ENCODE data around the gene IFIT3. TPM values are rescaled to one million over a fixed set of nuclear protein-coding genes. Genes with fewer than 3 reads are reported as not detected.

IFIT3 gene
- total RNA-seq, 1 donor from 2014 or later = 6.9 TPM

DNA sequence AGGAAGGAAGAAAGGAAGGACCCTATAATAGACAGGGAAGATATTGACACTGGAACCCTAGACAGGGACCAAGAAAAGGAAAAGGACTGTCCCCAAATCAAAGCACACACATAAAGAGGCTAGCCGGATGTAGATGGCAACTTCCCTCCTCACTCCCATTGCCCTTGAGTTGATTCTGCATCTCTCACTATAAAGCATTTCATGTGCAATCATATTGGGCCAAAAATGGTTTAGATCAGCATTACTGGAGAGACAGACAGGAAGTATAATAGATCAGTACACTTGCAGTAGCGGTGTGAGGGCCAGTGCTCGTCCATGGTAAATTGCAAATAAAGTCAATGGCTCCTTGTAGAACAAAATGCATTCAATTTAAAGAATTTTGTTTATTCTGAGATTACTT, 8.4 kb downstream of the IFIT3 start:
- peaks cover 28% of the 10 kb centered on the region for H3K36me3 ChIP-seq
- H3K9me3 ChIP-seq (replicated peaks) = no peaks in the 10 kb centered on the region
- peaks cover 69% of the 10 kb centered on the region for H3K4me1 ChIP-seq
- no peak for DNase-seq
- TF ChIP-seq, protein P1, sequence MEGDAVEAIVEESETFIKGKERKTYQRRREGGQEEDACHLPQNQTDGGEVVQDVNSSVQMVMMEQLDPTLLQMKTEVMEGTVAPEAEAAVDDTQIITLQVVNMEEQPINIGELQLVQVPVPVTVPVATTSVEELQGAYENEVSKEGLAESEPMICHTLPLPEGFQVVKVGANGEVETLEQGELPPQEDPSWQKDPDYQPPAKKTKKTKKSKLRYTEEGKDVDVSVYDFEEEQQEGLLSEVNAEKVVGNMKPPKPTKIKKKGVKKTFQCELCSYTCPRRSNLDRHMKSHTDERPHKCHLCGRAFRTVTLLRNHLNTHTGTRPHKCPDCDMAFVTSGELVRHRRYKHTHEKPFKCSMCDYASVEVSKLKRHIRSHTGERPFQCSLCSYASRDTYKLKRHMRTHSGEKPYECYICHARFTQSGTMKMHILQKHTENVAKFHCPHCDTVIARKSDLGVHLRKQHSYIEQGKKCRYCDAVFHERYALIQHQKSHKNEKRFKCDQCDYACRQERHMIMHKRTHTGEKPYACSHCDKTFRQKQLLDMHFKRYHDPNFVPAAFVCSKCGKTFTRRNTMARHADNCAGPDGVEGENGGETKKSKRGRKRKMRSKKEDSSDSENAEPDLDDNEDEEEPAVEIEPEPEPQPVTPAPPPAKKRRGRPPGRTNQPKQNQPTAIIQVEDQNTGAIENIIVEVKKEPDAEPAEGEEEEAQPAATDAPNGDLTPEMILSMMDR (IDR thresholded peaks at IDR 0.05; ENCODE audit: borderline replicate concordance) = no peak
- intact Hi-C loops (cut with micrococcal nuclease) = no loop called here
- H3K4me3 ChIP-seq = no peak overlapping the region
- H3K27ac ChIP-seq (replicated peaks) = no peak overlapping the region
- H3K27me3 ChIP-seq (ENCODE audit: low read depth) = no peaks in the 10 kb centered on the region

DNA sequence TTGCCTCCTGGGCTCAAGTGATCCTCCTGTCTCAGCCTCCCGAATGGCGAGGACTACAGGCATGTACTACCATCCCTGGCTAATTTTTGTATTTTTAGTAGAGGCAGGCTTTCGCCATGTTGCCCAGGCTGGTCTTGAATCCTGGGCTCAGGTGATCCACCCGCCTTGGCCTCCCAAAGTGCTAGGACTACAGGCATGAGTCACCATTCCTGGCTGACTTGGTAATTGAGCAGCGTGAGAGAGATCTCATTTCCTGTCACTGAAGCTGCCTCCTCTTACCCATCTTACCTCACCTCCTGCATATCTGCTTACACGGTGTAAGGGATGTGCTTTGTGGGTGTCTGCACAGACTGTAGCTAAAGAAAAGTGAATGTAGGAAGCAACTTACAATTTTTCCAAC, 9.7 kb downstream of the IFIT3 start:
- H3K27me3 ChIP-seq (ENCODE audit: low read depth) = no peaks in the 10 kb centered on the region
- peaks cover 28% of the 10 kb centered on the region for H3K36me3 ChIP-seq
- DNase-seq = no peak
- H3K4me3 ChIP-seq = no peak overlapping the region
- no peak overlapping the region for H3K27ac ChIP-seq (replicated peaks)
- intact Hi-C loops (cut with micrococcal nuclease) = no loop called here
- peaks cover 67% of the 10 kb centered on the region for H3K4me1 ChIP-seq
- TF ChIP-seq, protein P1 (IDR thresholded peaks at IDR 0.05; ENCODE audit: borderline replicate concordance) = no peak
- H3K9me3 ChIP-seq (replicated peaks) = no peaks in the 10 kb centered on the region

DNA sequence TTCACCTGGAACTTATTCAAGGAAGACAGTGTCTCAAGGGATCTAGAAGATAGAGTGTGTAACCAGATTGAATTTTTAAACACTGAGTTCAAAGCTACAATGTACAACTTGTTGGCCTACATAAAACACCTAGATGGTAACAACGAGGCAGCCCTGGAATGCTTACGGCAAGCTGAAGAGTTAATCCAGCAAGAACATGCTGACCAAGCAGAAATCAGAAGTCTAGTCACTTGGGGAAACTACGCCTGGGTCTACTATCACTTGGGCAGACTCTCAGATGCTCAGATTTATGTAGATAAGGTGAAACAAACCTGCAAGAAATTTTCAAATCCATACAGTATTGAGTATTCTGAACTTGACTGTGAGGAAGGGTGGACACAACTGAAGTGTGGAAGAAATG, 10.9 kb downstream of the IFIT3 start:
- intact Hi-C loops (cut with micrococcal nuclease) = no loop called here
- Histone ChIP-seq H3K36me3 (peaks cover 28% of the 10 kb centered on the region), H3K4me1 (peaks cover 62% of the 10 kb centered on the region), H3K27me3 (ENCODE audit: low read depth) (no peaks in the 10 kb centered on the region), H3K9me3 (replicated peaks) (no peaks in the 10 kb centered on the region), H3K27ac (replicated peaks) (no peak overlapping the region), H3K4me3 (no peak overlapping the region)
- DNase-seq = no peak
- TF ChIP-seq, protein P1 (IDR thresholded peaks at IDR 0.05; ENCODE audit: borderline replicate concordance) = no peak

DNA sequence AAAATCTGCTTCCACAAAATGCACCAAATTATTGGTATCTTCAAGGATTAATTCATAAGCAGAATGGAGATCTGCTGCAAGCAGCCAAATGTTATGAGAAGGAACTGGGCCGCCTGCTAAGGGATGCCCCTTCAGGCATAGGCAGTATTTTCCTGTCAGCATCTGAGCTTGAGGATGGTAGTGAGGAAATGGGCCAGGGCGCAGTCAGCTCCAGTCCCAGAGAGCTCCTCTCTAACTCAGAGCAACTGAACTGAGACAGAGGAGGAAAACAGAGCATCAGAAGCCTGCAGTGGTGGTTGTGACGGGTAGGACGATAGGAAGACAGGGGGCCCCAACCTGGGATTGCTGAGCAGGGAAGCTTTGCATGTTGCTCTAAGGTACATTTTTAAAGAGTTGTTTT, 12.1 kb downstream of the IFIT3 start:
- no peaks in the 10 kb centered on the region for H3K9me3 ChIP-seq (replicated peaks)
- intact Hi-C loops (cut with micrococcal nuclease) = no loop called here

DNA sequence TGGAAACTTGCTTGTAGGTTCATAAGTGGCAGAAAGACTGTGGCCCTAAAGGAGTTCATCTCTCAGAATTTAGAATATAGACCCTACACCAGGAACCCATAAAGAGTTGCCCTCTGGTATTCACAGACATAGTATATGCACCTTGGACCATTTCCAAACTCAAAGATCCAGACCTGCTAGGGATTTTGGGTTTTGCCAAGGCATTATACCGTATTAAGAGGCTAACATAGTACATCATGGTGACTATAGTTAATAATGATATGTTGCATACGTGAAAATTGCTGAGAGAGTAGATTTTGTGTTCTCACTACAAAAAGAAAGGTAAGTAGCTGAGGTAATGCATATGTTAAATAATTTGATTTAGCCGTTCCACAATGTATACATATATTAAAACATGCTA, 13.9 kb downstream of the IFIT3 start:
- H3K4me1 ChIP-seq = peaks cover 45% of the 10 kb centered on the region
- no peak overlapping the region for H3K4me3 ChIP-seq
- intact Hi-C loops (cut with micrococcal nuclease) = no loop called here
- TF ChIP-seq, protein P1 (IDR thresholded peaks at IDR 0.05; ENCODE audit: borderline replicate concordance) = no peak
- no peaks in the 10 kb centered on the region for H3K9me3 ChIP-seq (replicated peaks)
- H3K27me3 ChIP-seq (ENCODE audit: low read depth) = no peaks in the 10 kb centered on the region
- DNase-seq = no peak
- no peak overlapping the region for H3K27ac ChIP-seq (replicated peaks)
- peaks cover 28% of the 10 kb centered on the region for H3K36me3 ChIP-seq

More for the DNA sequence above, 12.1 kb downstream of the IFIT3 start:
- H3K36me3 ChIP-seq = peaks cover 28% of the 10 kb centered on the region
- H3K4me3 ChIP-seq = no peak overlapping the region
- peaks cover 51% of the 10 kb centered on the region for H3K4me1 ChIP-seq
- H3K27ac ChIP-seq (replicated peaks) = no peak overlapping the region
- TF ChIP-seq, protein P1 (IDR thresholded peaks at IDR 0.05; ENCODE audit: borderline replicate concordance) = no peak
- DNase-seq = no peak
- H3K27me3 ChIP-seq (ENCODE audit: low read depth) = no peaks in the 10 kb centered on the region
